NCI-H1436 treated with DMSO at 0.1 percent for 48 hours (cell line): ENCODE results near the gene LEFTY1.
"Not testable (repeated sequence)": the region's sequence is repeated elsewhere in the genome, so short reads cannot be mapped to it uniquely, and the experiment has no call there.

Source experiments
- DNase-seq: peaks from one replicate; lab custom pipeline; 2025; lab: John Stamatoyannopoulos, UW

LEFTY1 gene, protein sequence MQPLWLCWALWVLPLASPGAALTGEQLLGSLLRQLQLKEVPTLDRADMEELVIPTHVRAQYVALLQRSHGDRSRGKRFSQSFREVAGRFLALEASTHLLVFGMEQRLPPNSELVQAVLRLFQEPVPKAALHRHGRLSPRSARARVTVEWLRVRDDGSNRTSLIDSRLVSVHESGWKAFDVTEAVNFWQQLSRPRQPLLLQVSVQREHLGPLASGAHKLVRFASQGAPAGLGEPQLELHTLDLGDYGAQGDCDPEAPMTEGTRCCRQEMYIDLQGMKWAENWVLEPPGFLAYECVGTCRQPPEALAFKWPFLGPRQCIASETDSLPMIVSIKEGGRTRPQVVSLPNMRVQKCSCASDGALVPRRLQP

DNA sequence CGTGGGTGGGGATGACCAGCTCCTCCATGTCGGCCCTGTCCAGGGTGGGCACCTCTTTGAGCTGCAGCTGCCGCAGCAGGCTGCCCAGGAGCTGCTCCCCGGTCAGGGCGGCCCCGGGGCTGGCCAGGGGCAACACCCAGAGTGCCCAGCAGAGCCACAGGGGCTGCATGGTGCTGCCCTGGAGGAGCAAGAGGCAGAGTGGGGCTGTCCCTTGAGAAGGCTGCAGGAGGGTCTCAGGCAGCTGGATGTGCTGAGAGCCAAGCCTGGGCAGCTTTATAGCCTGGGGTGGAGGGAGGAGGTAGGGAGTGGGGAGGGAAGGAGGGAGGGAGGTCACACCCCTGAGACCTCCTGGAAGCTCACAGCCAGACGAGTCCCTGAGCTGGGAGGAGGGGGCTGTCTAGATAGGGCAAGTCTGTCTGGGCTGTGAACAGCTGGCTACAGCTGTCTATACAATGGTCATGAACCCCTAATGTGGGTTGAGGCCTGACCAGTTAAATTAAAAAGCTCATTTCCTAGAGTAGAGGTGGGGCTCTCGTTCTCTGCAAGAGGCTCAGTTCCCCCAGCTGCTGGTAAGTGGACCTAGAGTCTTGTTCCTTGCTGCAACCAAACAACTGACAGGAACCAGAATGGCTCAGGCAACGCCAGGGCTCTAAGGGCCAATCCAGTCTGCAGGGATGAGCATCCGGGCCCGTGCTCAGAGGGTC is at the start of gene LEFTY1:
Gene LEFTY1, minus strand, starts transcription at position 249 of the 704 bp plus-strand sequence. Its CDS starts 80 bp downstream, at position 169.
- no peak for DNase-seq

DNA sequence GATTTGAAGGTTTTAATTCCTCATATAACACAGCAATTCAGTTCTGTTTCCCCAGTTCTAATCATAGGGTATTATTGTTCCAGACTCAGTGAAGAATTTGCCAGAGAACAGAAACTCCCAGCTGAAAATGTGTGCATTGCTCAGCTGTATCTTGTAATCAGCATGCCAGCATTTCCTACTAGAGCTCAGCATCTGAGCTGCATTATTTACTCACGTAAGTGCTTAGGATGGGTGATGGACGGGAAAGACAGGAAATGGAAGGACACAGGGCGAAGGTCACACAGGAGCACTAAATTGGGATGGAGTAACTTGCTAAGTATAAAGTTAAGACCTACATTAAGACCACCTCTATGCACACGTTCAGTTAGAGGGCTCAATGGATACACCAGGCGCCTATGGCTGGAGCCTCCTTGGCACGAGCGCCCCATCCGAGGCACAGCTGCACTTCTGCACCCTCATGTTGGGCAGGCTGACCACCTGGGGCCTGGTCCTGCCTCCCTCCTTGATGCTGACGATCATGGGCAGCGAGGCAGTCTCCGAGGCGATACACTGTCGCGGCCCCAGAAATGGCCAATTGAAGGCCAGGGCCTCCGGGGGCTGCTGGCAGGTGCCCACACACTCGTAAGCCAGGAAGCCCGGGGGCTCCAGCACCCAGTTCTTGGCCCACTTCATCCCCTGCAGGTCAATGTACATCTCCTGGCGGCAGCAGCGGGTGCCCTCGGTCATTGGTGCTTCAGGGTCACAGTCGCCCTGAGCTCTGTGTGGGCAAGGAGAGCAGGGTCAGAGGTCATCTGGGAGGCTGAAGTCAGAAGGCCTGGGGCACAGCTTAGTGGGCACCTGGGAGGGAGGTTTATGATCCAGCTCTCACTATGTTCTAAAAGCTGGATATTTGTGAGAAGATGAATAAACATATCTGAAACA is 48.4 kb upstream of the LEFTY1 start:
- DNase-seq, result no peak

DNA sequence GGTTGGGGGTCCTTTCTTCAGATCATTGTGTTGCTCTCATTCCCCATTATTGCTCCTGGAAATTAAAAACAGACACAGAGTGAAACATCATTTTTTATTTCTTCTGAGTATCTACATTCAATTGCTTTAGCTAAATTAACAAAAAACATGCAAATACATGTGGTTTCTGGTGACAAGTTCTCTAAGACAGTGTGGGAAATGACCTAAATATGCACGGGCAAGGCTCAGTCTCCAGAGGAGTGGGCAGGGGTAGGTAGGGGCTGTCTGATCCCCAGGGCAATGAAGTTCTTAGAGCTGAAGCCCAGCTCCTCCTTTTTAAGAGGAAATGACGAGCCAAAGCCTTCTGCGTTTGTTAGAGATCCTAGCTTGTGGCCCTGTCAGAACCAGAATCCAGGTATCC is 47.6 kb upstream of the LEFTY1 start:
- no peak for DNase-seq

DNA sequence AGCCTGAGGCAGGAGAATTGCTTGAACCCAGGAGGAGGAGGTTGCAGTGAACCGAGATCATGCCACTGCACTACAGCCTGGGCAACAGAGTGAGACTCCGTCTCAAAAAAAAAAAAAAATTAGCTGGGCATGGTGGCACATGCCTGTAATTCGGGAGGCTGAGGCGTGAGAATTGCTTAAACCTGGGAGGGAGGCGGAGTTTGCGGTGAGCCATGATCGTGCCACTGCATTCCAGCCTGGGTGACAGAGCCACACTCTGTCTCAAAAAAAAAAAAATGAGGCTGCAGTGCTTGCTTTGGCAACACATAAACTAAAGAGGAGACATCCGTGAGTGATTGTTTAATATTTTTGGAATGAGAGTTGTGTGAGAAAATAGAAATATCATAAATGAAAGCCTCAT is 47.1 kb upstream of the LEFTY1 start:
- not testable (repeated sequence) for DNase-seq

DNA sequence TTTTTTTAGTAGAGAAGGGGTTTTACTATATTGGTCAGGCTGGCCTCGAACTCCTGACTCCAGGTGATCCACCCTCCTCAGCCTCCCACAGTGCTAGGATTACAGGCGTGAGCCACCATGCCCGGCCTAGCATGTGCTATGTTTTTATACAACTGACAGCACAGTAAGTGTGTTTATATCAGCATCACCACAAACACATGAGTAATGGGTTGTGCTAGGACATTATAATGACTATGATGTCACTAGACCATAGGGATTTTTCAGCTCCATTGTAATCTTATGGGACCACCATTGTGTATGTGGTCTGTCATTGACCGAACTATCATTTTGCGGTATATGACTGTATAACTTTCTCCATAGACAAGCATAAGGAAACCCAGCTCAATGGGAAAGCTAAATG is 45.8 kb upstream of the LEFTY1 start:
- no peak for DNase-seq

DNA sequence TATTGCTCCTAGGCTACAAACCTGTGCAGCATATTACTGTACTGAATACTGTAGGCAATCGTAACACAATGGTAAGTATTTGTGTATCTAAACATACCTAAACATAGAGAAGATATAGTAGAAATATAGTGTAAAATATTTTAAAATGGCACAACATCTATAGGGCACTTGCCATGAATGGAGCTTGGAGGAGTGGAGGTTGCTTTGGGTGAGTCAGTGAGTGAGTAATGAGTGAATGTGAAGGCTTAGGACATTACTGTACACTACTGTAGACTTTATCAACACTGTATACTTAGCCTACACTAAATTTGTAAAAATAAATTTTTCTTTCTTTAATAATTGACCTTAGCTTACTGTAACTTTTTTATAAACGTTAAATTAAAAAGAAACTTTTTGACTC is 44.1 kb upstream of the LEFTY1 start:
- DNase-seq, result no peak

DNA sequence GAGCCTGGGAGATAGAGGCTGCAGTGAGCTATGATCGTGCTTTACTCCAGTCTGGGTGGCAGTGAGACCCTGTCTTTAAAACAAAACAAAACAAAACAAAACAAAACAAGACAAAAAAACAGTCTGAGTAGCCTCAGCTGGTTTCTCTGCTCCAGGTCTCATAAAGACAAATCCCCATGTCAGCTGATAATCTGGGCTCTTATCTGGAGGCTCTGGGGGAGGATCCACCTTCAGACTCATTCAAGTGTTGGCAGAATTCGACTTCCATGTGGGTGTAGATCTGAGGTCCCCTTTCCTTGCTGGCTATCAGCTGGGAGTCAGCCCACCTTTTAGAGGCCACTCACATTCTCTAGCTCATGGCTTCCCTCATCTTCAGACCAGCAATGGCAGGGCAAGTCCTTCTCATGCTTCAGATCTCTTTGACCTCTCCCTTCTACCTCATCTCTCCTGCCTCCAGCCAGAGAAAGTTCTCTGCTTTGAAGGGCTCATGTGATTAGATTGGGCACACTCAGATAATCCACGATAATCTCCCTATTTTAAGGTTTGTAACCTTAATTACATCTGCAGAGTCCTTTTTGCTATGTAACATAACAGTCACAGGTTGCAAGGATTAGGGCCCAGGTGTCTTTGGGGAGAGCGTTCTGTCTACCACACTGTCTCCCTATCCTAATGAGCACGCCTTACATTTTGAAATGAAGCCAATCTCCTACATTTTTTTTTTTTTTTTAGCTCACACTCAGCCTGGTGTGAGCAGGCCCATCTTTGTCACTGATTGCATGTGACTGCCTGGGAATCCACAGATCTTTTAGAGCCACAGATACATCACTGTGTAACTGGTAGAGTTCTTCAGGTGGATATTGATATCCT is 42.6 kb upstream of the LEFTY1 start:
- no peak for DNase-seq

DNA sequence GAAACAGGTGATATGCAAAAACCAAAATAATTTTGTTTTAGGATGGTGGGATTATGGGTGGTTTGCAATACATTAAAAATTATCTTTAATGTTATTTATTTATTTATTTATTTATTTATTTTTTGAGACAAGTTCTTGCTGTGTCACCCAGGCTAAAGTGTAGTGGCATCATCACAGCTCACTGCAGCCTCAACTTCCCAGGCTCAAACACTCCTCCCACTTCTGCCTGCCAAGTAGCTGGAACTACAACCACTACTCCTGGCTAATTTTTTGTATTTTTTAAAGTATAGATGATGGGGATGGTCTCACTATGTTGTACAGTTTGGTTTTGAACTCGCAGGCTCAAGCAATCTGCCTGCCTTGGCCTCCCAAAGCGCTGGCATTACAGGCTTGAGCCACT is 41.6 kb upstream of the LEFTY1 start:
- no peak for DNase-seq

DNA sequence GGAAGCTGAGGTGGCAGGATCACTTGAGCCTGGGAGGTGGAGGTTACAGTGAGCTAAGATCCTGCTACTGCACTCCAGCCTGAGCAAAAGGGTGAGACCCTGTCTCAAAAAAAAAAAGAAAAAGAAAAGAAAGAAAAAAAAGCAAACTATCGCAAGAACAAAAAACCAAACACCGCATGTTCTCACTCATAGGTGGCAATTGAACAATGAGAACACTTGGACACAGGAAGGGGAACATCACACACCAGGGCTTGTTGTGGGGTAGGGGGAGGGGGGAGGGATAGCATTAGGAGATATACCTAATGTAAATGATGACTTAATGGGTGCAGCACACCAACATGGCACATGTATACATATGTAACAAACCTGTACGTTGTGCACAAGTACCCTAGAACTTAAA is 40.5 kb upstream of the LEFTY1 start:
- not testable (repeated sequence) for DNase-seq

DNA sequence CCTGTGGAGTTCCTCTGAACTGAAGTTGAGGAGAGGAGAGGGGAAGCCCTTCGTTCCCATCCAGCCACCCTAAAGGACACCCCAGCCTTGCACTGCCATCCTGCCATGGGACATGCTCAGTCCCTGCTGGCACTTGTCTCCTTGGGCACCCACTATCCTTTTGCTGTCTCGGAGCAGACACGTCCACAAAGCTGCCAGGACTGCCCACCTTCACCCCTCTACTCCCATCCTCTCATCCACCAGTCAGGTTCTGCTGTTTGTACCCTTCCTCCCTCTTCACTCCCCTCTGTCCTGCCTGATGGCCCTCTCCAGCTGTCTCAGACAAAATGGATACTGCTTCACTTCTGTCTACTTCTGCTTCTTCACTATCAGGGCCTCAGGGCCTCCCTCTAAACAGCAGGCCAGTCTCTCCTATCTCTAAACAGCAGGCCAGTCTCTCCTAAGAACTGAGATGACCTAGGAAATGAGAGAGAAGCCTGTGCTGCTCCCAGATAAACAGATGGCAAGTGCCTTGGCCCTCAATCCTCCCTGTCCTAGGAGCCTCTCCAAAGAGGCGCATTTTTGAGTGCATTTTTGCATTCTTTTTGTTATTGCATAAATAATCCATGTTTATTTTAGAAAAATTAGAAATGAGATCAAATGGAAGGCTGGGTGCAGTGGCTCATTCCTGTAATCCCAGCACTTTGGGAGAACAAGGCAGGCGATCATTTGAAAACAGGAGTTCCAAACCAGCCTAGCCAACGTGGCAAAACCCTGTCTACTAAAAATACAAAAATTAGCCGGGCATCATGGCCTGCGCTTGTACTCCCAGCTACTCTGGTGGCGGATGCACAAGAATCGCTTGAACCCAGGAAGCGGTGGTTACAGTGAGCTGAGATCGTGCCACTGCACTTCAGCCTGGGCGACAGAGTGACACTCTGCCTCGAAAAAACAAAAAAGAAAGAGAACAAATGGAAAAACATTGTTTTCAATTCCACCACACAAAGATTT is 39.5 kb upstream of the LEFTY1 start:
- DNase-seq, result no peak

DNA sequence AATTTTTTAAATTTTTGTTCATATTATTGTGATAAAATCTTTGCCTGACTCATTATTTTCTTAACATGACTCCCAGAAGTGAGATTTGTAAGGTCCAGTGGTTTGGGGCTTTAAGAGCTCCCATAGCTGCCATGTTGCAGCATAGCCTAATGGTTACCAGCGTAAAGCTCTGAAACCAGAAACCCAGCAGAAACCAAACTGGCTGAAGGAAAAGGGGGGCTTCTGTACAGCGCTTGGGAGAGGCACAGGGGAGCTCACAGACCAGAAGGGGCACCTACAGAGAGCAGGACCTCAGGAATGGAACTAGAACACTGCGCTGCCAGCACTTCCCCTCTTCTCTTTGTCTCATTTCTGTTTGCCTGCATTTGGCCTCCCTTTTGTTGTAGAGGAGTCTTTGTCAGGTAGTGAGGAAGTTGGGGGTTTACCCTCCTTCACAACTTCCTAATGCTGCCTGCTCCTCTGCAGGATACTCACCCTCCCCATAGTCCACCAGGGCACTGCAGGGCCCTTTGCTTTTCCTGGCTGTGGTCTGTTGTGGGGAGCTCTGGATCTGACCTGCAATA is 37.7 kb upstream of the LEFTY1 start:
- no peak for DNase-seq

DNA sequence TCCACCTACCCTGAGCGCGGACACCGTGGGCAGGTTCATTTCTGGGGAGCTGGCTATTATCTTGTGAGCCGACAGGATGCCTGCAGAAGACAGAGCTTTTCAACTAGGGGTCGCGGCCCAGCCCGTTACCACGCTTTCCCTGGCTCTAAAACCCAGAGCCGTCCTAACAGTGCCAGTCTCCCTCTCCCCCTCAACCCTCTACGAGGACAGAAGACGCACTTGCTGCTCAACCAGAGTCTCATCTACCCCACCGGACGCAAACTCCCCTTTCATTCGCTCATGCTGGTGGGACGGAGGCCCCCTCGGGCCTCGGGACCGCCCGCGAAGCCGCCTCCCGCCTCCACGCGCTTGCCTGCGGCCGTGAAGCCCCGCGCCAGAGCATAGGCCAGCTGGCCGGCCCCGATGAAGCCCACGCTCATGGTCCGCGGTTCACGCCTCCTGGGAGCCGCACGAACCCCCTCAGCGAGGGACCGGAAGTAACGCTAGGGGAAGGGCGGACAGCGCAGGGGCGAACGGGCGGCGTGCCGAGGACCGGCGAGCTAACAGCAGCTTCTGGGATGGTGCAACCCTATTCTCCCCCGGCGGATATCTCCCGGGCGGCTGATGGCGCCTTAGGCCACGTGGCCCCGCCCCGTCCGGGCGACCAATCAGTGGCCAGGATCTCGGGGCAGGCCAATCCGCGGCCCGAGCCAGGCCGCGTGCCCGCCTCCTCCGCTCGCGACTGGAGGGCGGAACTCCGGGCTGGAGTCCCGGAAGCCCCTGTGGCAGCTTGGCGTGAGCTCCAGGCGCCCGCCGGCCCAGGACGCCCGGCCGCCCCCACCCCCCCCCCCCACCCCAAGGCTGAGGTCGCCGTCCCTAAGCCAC is 35.0 kb upstream of the LEFTY1 start, which contains the start of gene PYCR2:
Gene PYCR2, minus strand, starts transcription at position 559 of the 864 bp plus-strand sequence. Its CDS starts 140 bp downstream, at position 419.
- peak; percentile 94 for DNase-seq

DNA sequence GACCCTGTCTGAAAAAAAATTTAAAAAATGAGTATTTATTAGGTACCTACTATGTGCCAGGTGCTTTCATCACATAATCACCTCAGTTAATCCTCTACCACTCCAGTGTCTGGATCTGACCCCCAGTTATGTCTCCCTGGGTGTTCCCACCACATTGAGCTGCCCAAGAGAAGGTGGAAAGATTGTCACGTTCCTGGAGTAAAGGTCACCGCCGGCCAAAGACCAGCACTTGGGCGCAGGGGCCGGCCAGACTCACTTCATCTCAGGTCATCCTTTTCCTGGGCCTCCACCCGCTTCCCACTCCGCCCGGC is 34.4 kb upstream of the LEFTY1 start:
- DNase-seq, result no peak

DNA sequence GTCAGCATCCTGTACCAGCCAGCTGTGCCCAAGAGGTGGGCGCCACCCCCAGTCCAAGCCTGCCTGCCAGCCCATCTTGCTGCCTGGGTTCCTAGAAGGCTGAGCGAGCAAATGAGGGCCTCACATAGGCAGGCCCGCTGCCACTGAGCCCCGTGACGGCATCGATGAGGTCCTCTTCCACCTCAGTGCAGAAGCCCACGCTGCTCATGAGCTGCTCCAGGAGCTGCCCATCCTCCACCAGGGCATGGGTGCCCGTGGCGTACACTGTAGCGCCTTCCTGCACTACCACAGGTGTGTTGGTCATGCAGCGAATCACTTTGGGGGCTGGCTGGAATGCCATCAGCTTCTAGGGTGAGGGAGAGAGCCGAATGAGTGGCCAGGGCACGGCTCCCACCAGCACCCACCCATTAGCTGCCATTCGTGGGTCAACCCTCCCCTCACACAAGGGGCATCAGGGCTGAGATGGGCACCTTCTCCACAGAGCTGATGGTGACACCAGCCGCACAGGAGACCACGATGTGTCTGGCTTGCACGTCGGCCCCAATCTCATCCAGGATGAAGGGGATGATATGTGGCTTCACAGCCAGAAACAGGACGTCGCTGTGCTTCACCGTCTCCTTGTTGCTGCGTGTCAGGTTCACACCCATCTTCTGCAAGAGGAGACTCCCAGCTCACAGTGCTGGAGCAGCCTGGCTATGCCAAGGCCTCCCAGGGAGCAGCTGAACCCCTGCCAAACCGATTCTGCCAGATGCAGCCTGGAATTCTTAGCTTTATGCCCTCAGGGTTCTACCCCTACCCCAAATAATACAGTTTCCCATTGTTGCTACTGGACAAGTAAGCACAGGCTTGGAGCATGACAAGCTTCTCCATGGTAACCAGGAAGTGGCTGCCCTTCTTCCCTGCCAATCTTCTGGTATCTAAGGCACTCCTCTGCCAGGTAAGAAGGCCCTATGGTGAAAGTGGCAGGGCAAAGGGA is 33.1 kb upstream of the LEFTY1 start:
- DNase-seq, result no peak

DNA sequence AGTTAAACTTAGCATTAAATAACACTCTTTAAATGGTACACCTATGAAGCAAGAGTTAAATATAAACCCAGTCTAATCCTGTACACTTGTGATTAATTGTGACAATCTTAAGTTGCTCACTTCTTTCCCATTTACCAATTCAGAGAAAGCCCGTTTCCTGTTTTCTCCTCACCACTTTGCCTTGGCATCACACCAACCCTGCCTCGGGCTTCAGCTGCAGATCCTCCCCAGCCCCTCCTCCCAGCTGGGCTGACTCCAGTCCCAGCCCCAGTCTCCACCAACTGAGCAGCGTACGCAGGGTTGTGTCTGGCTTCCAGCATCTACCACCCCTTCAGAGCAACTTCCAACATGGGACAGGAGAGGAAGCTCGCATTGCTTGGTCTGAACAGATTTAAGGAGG is 31.0 kb upstream of the LEFTY1 start:
- DNase-seq, result no peak

DNA sequence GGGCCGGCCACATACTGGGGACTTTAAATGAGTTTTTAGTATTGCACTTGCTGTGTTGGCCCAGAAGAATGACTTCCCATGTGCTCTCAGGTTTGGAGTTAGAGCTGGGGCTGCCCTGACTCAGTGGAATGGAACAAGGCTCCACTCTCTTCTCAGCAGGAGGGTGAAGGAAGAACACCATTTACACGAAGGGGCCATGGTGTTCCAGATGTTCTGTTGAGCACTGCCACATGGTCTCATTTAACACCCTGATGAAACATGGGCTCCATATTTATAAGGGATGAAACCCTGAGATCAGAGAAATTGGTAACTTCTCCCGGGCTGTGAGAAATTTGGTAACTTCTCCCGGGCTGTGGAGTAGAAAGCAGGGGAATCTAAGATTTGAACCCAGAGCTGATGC is 29.3 kb upstream of the LEFTY1 start:
- no peak for DNase-seq

DNA sequence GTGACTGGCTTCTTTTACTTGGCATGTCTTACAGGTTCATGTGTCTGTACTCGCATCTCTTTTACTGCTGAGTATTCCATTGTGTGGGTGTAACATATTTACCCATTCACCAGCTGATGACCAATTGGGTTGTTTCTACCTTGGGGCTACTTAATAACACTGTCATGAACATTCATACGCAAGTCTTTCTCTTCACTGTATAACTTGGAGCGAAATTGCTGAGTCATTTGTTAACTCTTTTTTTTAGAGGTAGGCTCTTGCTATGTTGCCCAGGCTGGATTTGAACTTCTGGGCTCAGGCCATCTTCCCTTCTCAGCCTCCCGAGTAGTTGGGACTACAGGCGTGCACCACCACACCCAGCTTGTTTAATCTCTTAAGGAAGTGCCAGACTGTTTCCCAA is 28.6 kb upstream of the LEFTY1 start:
- no peak for DNase-seq

DNA sequence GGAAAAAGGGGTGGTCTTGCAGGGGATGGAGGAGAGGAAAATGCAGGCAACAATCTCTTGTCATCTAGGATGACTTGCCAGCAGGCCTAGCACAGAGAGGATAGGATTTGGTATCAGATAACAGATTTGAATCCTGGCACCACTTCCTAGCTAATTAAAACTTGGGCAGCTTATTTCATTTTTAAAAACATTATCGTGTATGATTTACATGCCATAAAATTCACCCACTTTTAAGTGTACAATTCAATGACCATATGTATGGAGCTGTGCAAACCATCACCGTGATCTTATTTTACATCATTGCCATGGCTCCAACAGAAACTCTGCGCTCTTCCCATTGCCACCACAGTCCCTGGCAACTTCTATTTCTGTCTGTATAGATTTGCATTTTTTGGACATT is 28.2 kb upstream of the LEFTY1 start:
- DNase-seq, result no peak
